Lower lobe of right lung (tissue), 2 donors: ENCODE data around the gene C3orf20. TPM values are rescaled to one million over a fixed set of nuclear protein-coding genes. Genes with fewer than 3 reads are reported as not detected.

Source experiments
- ATAC-seq, 2 donors: fragments of 200-7000 bp; cut with Tn5 transposase; one replicate each; pipeline ENCODE4 v1.9.1; 2020 to 2022; ENCODE audit warnings: mild to moderate bottlenecking in 2 of 2, moderate library complexity in 2 of 2
- DNase-seq: peaks from one replicate; pipeline ENCODE4 v3.0.0-alpha.2; 2020
- H3K27ac ChIP-seq: fragments of 200-600 bp; one replicate; pipeline ENCODE4 v1.8.0; 2022
- H3K27me3 ChIP-seq: fragments of 200-600 bp; one replicate; pipeline ENCODE4 v1.8.0; 2022; ENCODE audit warnings: low read depth
- H3K36me3 ChIP-seq: fragments of 200-600 bp; one replicate; pipeline ENCODE4 v1.8.0; 2022; ENCODE audit warnings: mild to moderate bottlenecking
- H3K4me1 ChIP-seq: fragments of 200-600 bp; one replicate; pipeline ENCODE4 v1.8.0; 2022
- H3K4me3 ChIP-seq: fragments of 200-600 bp; one replicate; pipeline ENCODE4 v1.8.0; 2022; ENCODE audit warnings: mild to moderate bottlenecking
- H3K9me3 ChIP-seq: fragments of 200-600 bp; one replicate; pipeline ENCODE4 v1.8.0; 2022
- CTCF ChIP-seq: fragments of 200-600 bp; IDR thresholded peaks from one replicate; pipeline ENCODE4 v1.8.0; 2022; ENCODE audit warnings: antibody characterized with exemption, mild to moderate bottlenecking
- intact Hi-C: fragments of 100-400 bp; cut with DNase I; formaldehyde crosslinking; loops from one replicate; pipeline ENCODE4 v1.11.0; 2022
- total RNA-seq: library from RNA; stranded (reverse); fragmentation: NEBNext Ultra II Directional; extraction: Animal tissue kit (Norgen Biotek cat#: 25700); gene quantifications from one replicate; pipeline ENCODE4 v1.2.1, GENCODE V29; 2021
- donor health status: DM: no; HTN: yes; CAD: no; lungs with severe emphysema.

The C3orf20 gene
- total RNA-seq, 1 donor from 2014 or later, result not detected

DNA sequence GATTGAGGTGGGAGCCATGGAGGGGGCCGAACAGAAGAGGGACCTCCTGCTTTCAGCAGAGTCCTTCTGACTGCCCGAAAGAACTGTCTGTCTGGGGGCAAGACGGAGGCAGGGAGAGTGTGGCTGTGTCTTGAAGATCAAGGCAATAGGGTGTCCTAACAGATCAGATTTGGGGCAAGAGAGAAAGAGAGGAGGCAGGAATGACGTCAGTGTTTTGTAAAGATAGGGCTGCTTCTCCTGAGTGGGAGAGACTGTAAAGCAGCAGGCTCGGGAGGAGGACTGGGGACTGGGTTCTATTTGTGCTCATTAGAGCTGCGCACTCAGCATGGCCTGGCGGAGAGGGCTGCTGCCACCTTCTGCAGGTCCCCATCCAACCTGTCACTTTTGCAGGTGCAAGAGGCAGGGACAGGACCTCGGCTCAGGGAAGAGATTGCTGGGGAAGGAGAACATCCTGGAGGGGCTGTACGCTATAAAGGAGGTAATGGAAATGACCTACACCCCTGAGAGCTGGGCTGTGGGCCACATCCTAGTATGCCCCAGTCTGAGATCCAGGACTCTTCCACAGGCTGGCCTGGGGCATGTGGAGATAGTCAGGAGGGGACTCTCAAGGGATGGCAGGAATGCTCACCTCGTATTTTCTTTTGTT is 114.8 kb downstream of the C3orf20 start:
- intact Hi-C loops, result loop anchor here (10.0 kb wide), 1 partner anchor 135 kb away; no protein-coding TSS in a partner anchor
- no peak for TF ChIP-seq CTCF
- Histone ChIP-seq H3K36me3 (no peaks in the 10 kb centered on the region), H3K9me3 (no peaks in the 10 kb centered on the region), H3K27ac (no peak overlapping the region), H3K27me3 (peaks cover 3% of the 10 kb centered on the region), H3K4me1 (peaks cover 28% of the 10 kb centered on the region), H3K4me3 (no peak overlapping the region)
- ATAC-seq (no peak), DNase-seq (no peak)

- H3K27ac ChIP-seq, result no peak overlapping the region
- H3K4me3 ChIP-seq, result no peak overlapping the region
- peak; percentile 73 for TF ChIP-seq CTCF
- no peaks in the 10 kb centered on the region for H3K27me3 ChIP-seq
- no peaks in the 10 kb centered on the region for H3K36me3 ChIP-seq
- DNase-seq (peak; percentile 66), ATAC-seq (peak; percentile 74 to 78)
- H3K9me3 ChIP-seq, result no peaks in the 10 kb centered on the region
- intact Hi-C loops, result loop anchor here (10.0 kb wide), 1 partner anchor 133 kb away; no protein-coding TSS in a partner anchor
- peaks cover 37% of the 10 kb centered on the region for H3K4me1 ChIP-seq
Measured at GRCh38 chr3:14791343-14791945, 116.5 kb downstream of the C3orf20 start.

DNA sequence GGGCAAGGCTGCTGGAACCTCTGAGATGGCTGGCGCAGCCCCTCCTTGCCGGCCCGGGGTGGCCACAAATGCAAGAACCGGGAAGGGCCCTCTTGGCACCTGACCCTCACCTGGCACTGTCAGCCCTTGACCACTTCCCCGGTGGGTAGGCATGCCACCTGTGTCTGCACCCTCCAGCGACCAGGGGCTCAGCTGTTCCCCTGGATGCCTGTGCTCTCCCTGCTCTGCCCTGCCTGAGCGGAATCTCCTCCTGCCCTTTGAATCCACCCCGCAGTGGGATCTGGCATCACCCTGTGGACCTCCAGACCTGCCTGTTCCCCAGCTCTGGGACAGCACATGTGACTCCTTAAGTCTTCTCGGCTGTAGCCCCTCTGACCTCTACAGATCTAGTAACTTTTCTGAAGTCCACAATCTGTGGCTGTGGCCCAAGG is 117.8 kb downstream of the C3orf20 start:
- no peak for ATAC-seq
- H3K9me3 ChIP-seq, result no peaks in the 10 kb centered on the region
- no peak for DNase-seq
- peak overlapping the region; percentile 49 for H3K27ac ChIP-seq
- no peak for TF ChIP-seq CTCF
- H3K4me1 ChIP-seq, result peaks cover 38% of the 10 kb centered on the region
- intact Hi-C loops, result loop anchor here (10.0 kb wide), 1 partner anchor 132 kb away; no protein-coding TSS in a partner anchor
- H3K36me3 ChIP-seq, result no peaks in the 10 kb centered on the region
- no peak overlapping the region for H3K4me3 ChIP-seq
- H3K27me3 ChIP-seq, result no peaks in the 10 kb centered on the region

GRCh38 chr3:14793126-14793857 is 118.4 kb downstream of the C3orf20 start:
- no peaks in the 10 kb centered on the region for H3K36me3 ChIP-seq
- DNase-seq, result no peak
- no peak overlapping the region for H3K4me3 ChIP-seq
- intact Hi-C loops, result loop anchor here (10.0 kb wide), 1 partner anchor 132 kb away; no protein-coding TSS in a partner anchor
- peaks cover 38% of the 10 kb centered on the region for H3K4me1 ChIP-seq
- H3K27ac ChIP-seq, result peak overlapping the region; percentile 49
- ATAC-seq, result peak in 1 of 2 donors; percentile 18
- TF ChIP-seq CTCF, result no peak
- no peaks in the 10 kb centered on the region for H3K27me3 ChIP-seq
- H3K9me3 ChIP-seq, result no peaks in the 10 kb centered on the region

DNA sequence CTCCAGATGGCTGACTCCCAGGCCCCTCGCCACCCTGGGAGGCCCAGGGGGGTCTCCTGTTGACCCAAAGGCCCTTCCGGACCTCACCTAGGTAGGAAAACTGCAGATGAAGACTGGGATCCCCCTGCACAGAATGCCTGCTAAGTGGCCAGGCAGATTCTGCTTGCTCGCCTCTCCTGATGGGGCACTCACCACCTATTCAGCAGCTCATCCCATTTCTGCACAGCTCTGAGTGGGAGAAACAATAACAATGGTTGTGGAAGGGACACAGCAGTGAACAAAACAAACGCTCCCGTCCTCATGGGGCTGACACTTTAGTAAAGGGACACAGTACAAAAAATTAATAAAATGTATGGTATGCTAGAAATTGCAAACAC is 118.9 kb downstream of the C3orf20 start:
- intact Hi-C loops, result loop anchor here (10.0 kb wide), 1 partner anchor 131 kb away; no protein-coding TSS in a partner anchor
- Histone ChIP-seq H3K4me3 (no peak overlapping the region), H3K27ac (peak overlapping the region; percentile 49), H3K4me1 (peaks cover 38% of the 10 kb centered on the region), H3K9me3 (no peaks in the 10 kb centered on the region), H3K27me3 (no peaks in the 10 kb centered on the region), H3K36me3 (no peaks in the 10 kb centered on the region)
- DNase-seq, result no peak
- TF ChIP-seq CTCF, result no peak
- ATAC-seq, result no peak
